ENCODE measurements around the gene SF3B3. TPM values are rescaled to one million over a fixed set of nuclear protein-coding genes. Genes with fewer than 3 reads are reported as not detected.

SF3B3 gene
- 100 to 1,000 TPM; 174 to 266 (median 220) TPM for polyA plus RNA-seq (ENCODE audit: insufficient read length in 10 of 10)
- long read RNA-seq, donor 1, full-length matches to known transcripts: 10 of 36 reads
- long read RNA-seq, donor 1, partial matches to known transcripts: 26 of 36 reads
- long read RNA-seq, donor 1, other reads (novel, unspliced or antisense): 0 of 36 reads
- long read RNA-seq, donor 2, full-length matches to known transcripts: 5 of 20 reads
- long read RNA-seq, donor 2, partial matches to known transcripts: 15 of 20 reads
- long read RNA-seq, donor 2, other reads (novel, unspliced or antisense): 0 of 20 reads
- long read RNA-seq, donor 3: 0 reads
- long read RNA-seq, donor 4, full-length matches to known transcripts: 3 of 11 reads
- long read RNA-seq, donor 4, partial matches to known transcripts: 8 of 11 reads
- long read RNA-seq, donor 4, other reads (novel, unspliced or antisense): 0 of 11 reads
- long read RNA-seq, donor 5, full-length matches to known transcripts: 6 of 46 reads
- long read RNA-seq, donor 5, partial matches to known transcripts: 40 of 46 reads
- long read RNA-seq, donor 5, other reads (novel, unspliced or antisense): 0 of 46 reads
- long read RNA-seq, donor 6, full-length matches to known transcripts: 10 of 21 reads
- long read RNA-seq, donor 6, partial matches to known transcripts: 11 of 21 reads
- long read RNA-seq, donor 6, other reads (novel, unspliced or antisense): 0 of 21 reads
- long read RNA-seq, donor 7, full-length matches to known transcripts: 10 of 16 reads
- long read RNA-seq, donor 7, partial matches to known transcripts: 6 of 16 reads
- long read RNA-seq, donor 7, other reads (novel, unspliced or antisense): 0 of 16 reads
- long read RNA-seq, donor 8, full-length matches to known transcripts: 3 of 15 reads
- long read RNA-seq, donor 8, partial matches to known transcripts: 12 of 15 reads
- long read RNA-seq, donor 8, other reads (novel, unspliced or antisense): 0 of 15 reads
- long read RNA-seq, donor 9, partial matches to known transcripts: 0 of 2 reads
- long read RNA-seq, donor 9, other reads (novel, unspliced or antisense): 0 of 2 reads

DNA sequence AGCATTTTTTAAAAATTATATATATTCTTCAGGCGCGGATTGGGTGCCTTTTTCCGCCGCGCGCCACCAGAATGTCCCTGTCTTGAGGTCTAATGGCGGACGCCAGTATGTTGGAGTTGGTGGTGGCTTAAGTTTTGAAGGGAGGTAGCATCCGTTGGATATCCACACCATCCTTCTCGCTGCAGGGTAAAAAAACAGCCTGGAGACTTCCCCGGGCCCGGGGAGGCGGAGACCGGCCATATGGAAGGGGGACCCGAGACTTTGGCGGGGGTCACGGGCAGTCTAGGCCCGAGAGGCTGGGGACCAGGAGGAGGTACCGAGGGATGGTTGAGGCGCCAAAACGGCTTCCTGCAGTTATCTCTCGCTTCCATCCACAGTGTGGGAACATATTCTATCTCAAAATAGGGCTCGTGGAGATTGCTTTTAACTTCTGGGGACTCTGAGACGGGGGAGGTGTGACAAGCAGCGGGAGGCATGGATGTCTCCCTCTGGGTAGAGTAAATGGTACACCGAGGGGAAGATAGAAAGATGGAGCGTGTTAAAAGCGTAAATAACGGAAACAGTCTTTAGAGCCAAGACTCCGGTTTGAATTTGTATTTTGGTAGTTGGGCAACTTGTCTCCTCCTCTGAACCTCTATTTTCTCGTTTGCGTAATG is at the start of gene SF3B3:
SF3B3 (plus strand) TSS at position 74 of the 656 bp plus-strand sequence. CDS start 2,841 bp downstream, outside the sequence.
- DNase-seq: peak in 1 of 3 donors; percentile 94

GRCh38 chr16:70474320-70475053 is 49.1 kb upstream of the SF3B3 start:
- DNase-seq: no peak

GRCh38 chr16:70475054-70475871 is 48.4 kb upstream of the SF3B3 start:
- DNase-seq: no peak

DNA sequence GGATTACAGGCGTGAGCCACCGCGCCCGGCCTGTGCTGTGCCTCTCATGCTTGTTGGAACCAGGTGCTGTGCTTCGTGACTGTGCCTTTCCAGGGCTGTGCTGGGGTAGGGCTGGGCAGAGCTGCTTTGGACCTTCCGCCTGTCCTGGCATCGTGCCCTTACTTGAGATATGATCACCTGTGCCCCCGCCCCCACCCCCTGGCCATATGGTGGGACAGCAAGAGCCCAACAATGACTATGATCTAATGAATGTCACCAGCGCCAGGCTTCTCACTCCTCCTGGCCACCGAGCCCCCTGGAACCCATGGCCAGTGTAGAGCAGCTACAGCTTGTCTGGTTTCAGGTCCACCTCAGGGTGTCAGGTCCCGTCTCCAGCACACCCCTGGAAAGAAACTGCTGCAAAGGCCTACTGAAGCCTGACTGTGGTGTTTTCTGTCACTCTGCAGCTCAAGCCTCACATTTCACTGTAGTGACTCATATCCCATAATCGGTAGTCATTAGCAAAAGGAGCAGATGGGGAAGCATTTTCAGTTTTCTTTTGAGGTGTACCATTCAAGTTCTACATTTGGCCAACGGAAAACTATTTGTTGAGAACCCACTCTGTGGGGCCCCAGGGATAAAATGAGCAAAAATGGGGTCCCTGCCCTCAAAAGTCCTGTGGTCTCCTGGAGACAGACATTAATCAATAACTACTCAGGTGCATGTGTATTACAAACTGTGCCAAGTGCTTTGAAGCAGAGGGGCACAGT is 47.2 kb upstream of the SF3B3 start:
- peak in 2 of 3 donors; percentile 25 to 42 for DNase-seq

- no peak for DNase-seq
Observed at GRCh38 chr16:70478169-70478568, 45.4 kb upstream of the SF3B3 start.

- no peak for DNase-seq
Observed at GRCh38 chr16:70478912-70479341, 44.7 kb upstream of the SF3B3 start.

- DNase-seq: no peak
Observed at GRCh38 chr16:70480127-70481105, 43.2 kb upstream of the SF3B3 start.

GRCh38 chr16:70481929-70482536 is 41.6 kb upstream of the SF3B3 start:
- DNase-seq: no peak

GRCh38 chr16:70482624-70483023 is 41.0 kb upstream of the SF3B3 start:
- DNase-seq: no peak

- DNase-seq: no peak
Observed at GRCh38 chr16:70483426-70483825, 40.2 kb upstream of the SF3B3 start.

- no peak for DNase-seq
Observed at GRCh38 chr16:70484867-70485266, 38.7 kb upstream of the SF3B3 start.

DNA sequence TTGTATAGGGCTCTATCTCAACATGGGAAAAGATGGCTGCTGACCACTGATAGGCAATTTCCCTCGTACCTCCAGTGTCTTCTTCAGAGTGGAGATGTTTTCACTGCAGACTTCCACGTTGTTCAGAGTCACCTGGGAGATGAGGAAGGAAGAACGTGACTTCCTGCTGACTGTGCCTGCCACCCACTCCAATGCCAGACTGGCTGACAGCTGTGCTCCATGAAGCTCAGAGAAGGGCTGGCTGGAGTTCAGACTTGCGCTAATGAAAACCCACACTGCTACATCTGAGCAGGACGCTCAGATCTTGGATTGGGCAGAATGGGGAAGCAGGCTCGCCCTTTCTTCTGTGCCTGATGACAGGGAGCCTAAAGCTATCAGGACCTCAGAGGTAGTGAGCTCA is 33.4 kb upstream of the SF3B3 start:
- peak in 1 of 3 donors; percentile 9 for DNase-seq

DNA sequence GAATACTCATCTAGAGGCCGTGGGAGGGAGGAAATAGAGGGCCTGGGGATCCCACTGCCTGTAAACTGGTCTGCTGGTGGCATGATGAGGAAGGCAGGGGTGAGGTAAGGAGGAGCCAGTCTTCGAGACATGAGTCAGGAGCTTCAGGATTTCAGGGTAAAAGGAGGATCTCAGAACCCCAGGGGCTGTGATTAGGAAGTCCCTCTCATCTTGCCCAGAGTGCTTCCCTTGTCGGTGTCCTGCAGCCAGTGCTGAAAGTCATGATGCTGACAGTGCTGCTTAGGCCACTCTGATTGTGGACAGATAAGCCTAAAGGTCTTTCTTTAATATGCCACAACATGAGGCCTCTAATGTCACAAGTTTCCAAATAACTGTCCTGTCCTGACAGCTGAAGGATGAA is 29.8 kb upstream of the SF3B3 start:
- no peak for DNase-seq

DNA sequence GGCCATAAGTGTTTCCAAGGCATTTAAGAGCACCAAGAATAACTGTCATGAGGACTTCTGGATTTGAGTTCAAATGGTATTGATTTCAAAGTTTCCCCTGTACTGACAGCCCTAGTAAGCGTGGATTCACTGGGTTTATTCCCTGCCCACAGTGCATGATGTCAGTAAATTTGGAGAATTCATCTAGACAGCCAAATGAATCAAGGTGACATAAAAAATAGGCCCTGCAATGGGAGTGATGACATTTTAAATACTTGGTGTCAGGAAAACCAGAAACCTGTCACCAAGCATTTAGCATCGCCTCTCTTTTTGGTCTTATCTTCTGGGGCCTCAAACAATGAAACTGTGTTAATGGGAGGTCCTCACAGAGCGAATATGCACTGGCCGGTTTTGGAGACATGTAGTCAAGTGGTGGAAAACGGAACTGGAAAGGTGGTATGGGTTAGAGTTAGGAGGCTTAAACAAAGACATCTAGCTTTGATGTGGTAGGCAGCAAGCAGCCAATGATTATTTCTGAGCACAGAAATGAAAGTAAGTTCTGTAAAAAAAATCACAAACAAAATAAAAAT is 29.3 kb upstream of the SF3B3 start:
- no peak for DNase-seq

- DNase-seq: no peak
Observed at GRCh38 chr16:70494777-70495176, 28.8 kb upstream of the SF3B3 start.

DNA sequence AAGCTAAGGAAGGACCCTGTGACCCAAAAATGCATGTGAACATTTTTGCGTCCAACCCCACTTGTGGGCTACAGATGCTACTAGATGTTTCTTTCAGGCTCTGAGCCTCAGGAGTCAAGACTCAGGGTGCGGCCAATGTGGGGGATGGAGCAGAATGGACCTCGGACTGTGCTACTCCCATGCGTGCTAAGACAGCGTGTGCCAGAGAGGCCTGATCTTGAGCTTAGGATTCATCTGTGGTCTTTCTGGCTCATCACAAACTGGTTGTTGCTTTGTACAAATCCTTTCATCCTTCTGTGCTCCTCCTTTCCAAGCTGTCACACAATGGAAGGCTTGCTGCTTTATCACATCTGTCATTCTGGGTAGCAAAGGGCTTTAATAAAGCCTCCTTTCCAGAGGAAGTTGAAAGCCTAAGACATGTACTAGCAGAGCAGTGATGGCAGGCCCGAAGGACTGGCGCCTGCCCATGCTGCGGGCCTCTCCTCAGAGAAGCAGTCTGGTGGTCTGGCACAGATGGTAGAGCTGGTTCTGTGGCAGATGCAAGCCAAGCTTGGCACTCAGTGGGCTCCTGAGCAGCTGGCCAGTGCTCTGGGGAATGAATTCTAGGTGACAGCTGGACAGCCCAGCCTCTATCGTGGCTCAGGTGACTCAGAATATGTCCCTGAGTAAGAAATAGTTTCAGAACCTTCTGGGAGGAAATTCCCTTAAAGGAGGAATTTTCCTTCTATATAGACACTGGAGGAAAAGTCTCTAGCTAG is 28.0 kb upstream of the SF3B3 start:
- no peak for DNase-seq
